ENCODE results near the gene COX10. TPM values are rescaled to one million over a fixed set of nuclear protein-coding genes. Genes with fewer than 3 reads are reported as not detected.

The COX10 gene
- total and polyA plus RNA-seq, 2 experiments from 2014 or later, result 21.7 to 26.6 TPM

GRCh38 chr17:14050616-14051015 lies 18.7 kb upstream of the COX10 start:
- H3K4me1 ChIP-seq (ENCODE audit: low read depth), result no peaks in the 10 kb centered on the region
- H3K27me3 ChIP-seq, result no peaks in the 10 kb centered on the region
- H3K36me3 ChIP-seq, result no peaks in the 10 kb centered on the region
- DNase-seq (ENCODE audit: low read depth in 1 of 2, low spot score in 1 of 2), result no peak
- H3K4me3 ChIP-seq, result no peak overlapping the region
- no peaks in the 10 kb centered on the region for H3K9me3 ChIP-seq (ENCODE audit: low read depth)
- H3K27ac ChIP-seq, result no peak overlapping the region
- TF ChIP-seq CTCF (IDR thresholded peaks at IDR 0.05; ENCODE audit: low read depth, low read length), result no peak

GRCh38 chr17:14051692-14052091 lies 17.6 kb upstream of the COX10 start:
- no peaks in the 10 kb centered on the region for H3K4me1 ChIP-seq (ENCODE audit: low read depth)
- no peaks in the 10 kb centered on the region for H3K9me3 ChIP-seq (ENCODE audit: low read depth)
- TF ChIP-seq CTCF (IDR thresholded peaks at IDR 0.05; ENCODE audit: low read depth, low read length), result no peak
- no peak overlapping the region for H3K4me3 ChIP-seq
- H3K36me3 ChIP-seq, result no peaks in the 10 kb centered on the region
- no peaks in the 10 kb centered on the region for H3K27me3 ChIP-seq
- DNase-seq (ENCODE audit: low read depth in 1 of 2, low spot score in 1 of 2), result no peak
- H3K27ac ChIP-seq, result no peak overlapping the region

- Histone ChIP-seq H3K27me3 (no peaks in the 10 kb centered on the region), H3K36me3 (no peaks in the 10 kb centered on the region), H3K27ac (no peak overlapping the region), H3K4me3 (no peak overlapping the region), H3K4me1 (ENCODE audit: low read depth) (no peaks in the 10 kb centered on the region), H3K9me3 (ENCODE audit: low read depth) (no peaks in the 10 kb centered on the region)
- TF ChIP-seq CTCF (IDR thresholded peaks at IDR 0.05; ENCODE audit: low read depth, low read length), result no peak
- DNase-seq (ENCODE audit: low read depth in 1 of 2, low spot score in 1 of 2), result peak in 1 of 2 donors; percentile 52
Measured at GRCh38 chr17:14052886-14053615, 16.3 kb upstream of the COX10 start.

- TF ChIP-seq CTCF (IDR thresholded peaks at IDR 0.05; ENCODE audit: low read depth, low read length), result no peak
- H3K27ac ChIP-seq, result no peak overlapping the region
- DNase-seq (ENCODE audit: low read depth in 1 of 2, low spot score in 1 of 2), result no peak
- H3K36me3 ChIP-seq, result no peaks in the 10 kb centered on the region
- H3K4me1 ChIP-seq (ENCODE audit: low read depth), result no peaks in the 10 kb centered on the region
- no peaks in the 10 kb centered on the region for H3K9me3 ChIP-seq (ENCODE audit: low read depth)
- no peaks in the 10 kb centered on the region for H3K27me3 ChIP-seq
- H3K4me3 ChIP-seq, result no peak overlapping the region
Measured at GRCh38 chr17:14057591-14057990, 11.7 kb upstream of the COX10 start.

GRCh38 chr17:14058051-14058450 lies 11.3 kb upstream of the COX10 start:
- DNase-seq (ENCODE audit: low read depth in 1 of 2, low spot score in 1 of 2), result peak in 1 of 2 donors; percentile 35
- Histone ChIP-seq H3K4me1 (ENCODE audit: low read depth) (no peaks in the 10 kb centered on the region), H3K27ac (no peak overlapping the region), H3K4me3 (no peak overlapping the region), H3K27me3 (no peaks in the 10 kb centered on the region), H3K36me3 (no peaks in the 10 kb centered on the region), H3K9me3 (ENCODE audit: low read depth) (no peaks in the 10 kb centered on the region)
- no peak for TF ChIP-seq CTCF (IDR thresholded peaks at IDR 0.05; ENCODE audit: low read depth, low read length)

Data from cardiac muscle cell (in vitro differentiated cells and primary cell).